Activated T-helper 1 cell treated with anti-CD3 and anti-CD28 coated beads, Interleukin-12 subunit alpha, Interleukin-12 subunit beta, Interleukin-2, Interleukin-4 antibody, amounts not matched to agents 30 ng/mL and 10 ng/mL and 1 ng/mL, durations not matched to agents 14 hours and 24 hours and 36 hours (primary cell): ENCODE results near the gene CDC14A. TPM values are rescaled to one million over a fixed set of nuclear protein-coding genes. Genes with fewer than 3 reads are reported as not detected.
"Not testable (repeated sequence)": the region's sequence is repeated elsewhere in the genome, so short reads cannot be mapped to it uniquely, and the experiment has no call there.

Source experiments
- DNase-seq: peaks from one replicate; pipeline ENCODE4 v3.0.0; 2021; ENCODE audit warnings: low spot score
- H3K27ac Mint-ChIP-seq: one replicate; pipeline ENCODE4 v1.8.0; 2021; ENCODE audit warnings: mild to moderate bottlenecking, mixed read lengths
- H3K27me3 Mint-ChIP-seq: one replicate; pipeline ENCODE4 v1.8.0; 2022; ENCODE audit warnings: mild to moderate bottlenecking, moderate library complexity, mixed read lengths; ENCODE audit not compliant: insufficient read depth
- H3K36me3 Mint-ChIP-seq: one replicate; pipeline ENCODE4 v1.8.0; 2021; ENCODE audit warnings: low read depth, mixed read lengths
- H3K4me1 Mint-ChIP-seq: one replicate; pipeline ENCODE4 v1.8.0; 2021; ENCODE audit warnings: low read depth, mixed read lengths
- H3K4me3 Mint-ChIP-seq: one replicate; pipeline ENCODE4 v1.8.0; 2021; ENCODE audit warnings: mild to moderate bottlenecking, moderate library complexity, mixed read lengths
- H3K9me3 Mint-ChIP-seq: one replicate; pipeline ENCODE4 v1.8.0; 2021; ENCODE audit warnings: mixed read lengths
- intact Hi-C: fragments of 100-400 bp; cut with micrococcal nuclease; formaldehyde crosslinking; loops from one replicate; pipeline ENCODE4 v1.15.1; 2024
- total RNA-seq: library from RNA; stranded (reverse); gene quantifications from 2 replicates; pipeline ENCODE4 v1.2.3, GENCODE V29; 2022

Gene CDC14A
- total RNA-seq, 1 donor from 2014 or later = 11.2 TPM

DNA sequence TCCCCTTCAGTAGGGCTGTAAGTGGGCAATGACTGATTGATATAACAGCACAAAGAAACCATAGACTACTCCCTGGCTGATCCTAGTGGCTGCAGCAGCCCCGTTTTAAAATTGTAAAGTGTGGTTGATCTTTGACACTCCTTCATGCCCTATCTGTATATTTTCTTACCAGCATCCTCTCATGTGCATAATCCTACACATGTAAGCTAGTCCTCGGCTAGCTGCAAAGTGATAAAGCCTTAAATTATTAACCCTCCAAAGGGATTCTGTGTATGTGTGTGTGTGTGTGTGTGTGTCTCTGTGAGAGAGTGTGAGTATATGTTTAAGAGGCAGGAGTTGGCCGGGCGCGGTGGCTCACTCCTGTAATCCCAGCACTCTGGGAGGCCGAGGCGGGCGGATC, 30.8 kb upstream of the CDC14A start:
- no peak overlapping the region for H3K4me3 Mint-ChIP-seq
- intact Hi-C loops = no loop called here
- DNase-seq = no peak
- peaks cover 25% of the 10 kb centered on the region for H3K9me3 Mint-ChIP-seq
- peaks cover 7% of the 10 kb centered on the region for H3K36me3 Mint-ChIP-seq
- H3K27ac Mint-ChIP-seq = no peak overlapping the region
- peaks cover 10% of the 10 kb centered on the region for H3K4me1 Mint-ChIP-seq
- H3K27me3 Mint-ChIP-seq = peaks cover 2% of the 10 kb centered on the region

DNA sequence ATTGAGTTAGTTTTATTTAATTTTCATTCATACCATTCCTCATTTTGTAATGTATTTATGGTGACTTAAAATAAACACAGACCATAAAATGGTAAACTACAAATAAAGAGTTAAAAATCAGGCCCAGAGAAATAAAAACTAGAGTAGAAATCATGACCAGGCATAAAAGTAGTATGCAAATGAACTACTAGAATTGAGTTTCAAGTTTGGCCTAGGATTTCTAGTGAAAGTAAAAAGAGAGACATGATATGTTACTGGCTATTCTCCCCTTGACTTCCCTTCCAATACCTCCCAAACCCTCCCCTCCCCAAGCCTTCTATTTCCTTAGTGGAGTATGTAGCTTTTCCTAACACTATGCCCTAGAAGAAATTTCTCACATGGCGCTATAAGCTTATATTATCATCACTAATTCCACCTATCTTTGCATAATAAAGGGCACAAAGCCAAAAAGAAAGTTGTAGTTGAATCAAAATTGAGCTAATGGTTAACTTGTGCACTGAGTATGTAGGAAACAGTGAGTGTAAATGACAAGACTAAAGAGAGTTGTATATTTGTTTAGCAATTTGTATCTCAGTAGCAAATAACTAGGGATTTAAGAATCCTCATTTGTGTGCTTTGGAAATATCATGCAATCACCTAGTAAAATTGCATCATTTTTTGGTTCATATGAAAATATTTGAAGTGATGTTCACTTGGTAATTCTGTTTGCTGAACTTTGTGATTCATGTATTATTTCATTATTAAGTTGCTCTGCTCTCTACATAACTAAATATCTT, 29.7 kb upstream of the CDC14A start:
- no peak for DNase-seq
- intact Hi-C loops = no loop called here
- H3K27me3 Mint-ChIP-seq = peaks cover 2% of the 10 kb centered on the region
- no peak overlapping the region for H3K27ac Mint-ChIP-seq
- peaks cover 10% of the 10 kb centered on the region for H3K4me1 Mint-ChIP-seq
- H3K36me3 Mint-ChIP-seq = peaks cover 7% of the 10 kb centered on the region
- peaks cover 16% of the 10 kb centered on the region for H3K9me3 Mint-ChIP-seq
- no peak overlapping the region for H3K4me3 Mint-ChIP-seq

DNA sequence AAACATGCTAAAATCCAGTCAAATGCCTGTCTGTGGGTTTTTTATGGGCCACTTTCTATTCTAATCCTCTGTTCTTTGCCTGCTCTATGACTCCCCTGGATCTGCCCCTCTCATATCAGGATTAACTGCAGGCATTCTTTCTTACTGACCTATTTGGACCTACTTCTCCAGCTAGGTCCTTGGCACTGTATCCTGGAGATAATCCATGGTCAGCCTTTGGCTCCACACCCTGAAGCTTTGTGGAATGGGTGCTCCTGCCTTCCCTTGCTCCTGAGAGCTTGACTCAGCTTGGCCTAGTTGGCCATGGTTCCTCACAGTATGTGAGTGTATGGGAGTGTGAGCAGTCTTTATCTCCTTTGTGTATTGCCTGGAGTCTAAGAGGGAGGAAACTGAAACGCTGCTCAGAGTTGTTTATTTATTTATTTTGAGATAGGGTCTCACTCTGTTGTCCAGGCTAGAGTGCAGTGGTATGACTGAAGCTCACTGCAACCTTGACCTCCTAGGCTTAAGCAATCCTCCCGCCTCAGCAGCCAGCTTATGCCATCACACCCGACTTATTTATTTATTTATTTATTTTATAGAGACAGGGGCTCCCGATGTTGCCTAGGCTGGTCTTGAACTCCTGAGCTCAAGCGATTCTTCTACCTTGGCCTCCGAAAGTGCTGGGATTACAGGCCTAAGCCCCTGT, 28.7 kb upstream of the CDC14A start:
- H3K4me1 Mint-ChIP-seq = peaks cover 10% of the 10 kb centered on the region
- no peak overlapping the region for H3K4me3 Mint-ChIP-seq
- H3K9me3 Mint-ChIP-seq = peaks cover 14% of the 10 kb centered on the region
- intact Hi-C loops = no loop called here
- H3K27me3 Mint-ChIP-seq = peaks cover 4% of the 10 kb centered on the region
- peaks cover 7% of the 10 kb centered on the region for H3K36me3 Mint-ChIP-seq
- no peak overlapping the region for H3K27ac Mint-ChIP-seq
- no peak for DNase-seq

DNA sequence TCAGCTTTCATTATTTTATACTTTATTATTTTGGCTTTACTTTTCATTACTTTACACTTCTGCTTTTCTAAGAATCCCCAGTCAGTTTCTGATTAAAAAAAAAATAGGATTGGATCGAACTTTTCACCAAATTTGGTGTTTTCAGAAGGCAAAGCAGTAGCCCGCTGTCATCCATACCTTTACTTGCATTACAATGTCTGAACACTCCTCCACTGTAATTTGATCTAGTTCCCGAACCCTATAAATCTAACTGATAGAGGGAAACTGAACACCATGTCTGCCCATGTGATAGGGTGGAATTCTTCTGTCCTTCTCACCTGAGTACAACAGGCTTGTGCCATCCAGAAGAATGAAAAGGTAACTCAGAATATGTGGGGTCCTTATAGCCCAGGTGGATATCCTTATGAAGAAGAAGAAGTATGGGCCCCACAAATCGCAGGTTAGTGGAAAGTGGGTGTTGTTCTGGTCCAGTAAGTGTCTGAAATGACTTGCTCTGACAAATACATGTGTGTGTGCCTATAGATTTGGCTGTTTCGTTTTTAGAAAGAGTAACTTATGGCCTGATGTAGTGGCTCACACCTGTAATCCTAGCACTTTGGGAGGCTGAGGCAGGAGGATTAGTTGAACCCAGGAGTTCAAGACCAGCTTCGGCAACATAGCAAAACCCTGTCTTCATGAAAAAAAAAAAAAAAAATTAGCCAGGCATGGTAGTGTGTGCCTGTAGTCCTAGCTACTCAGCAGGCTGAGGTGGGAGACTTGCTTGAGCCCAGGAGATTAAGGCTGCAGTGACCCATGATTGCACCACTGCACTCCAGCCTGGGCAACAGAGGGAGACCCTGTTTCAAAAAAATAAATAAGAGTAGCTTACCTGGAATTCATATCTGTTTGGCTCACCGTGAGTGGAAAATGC, 26.6 kb upstream of the CDC14A start:
- H3K9me3 Mint-ChIP-seq = peaks cover 6% of the 10 kb centered on the region
- intact Hi-C loops = no loop called here
- no peak for DNase-seq
- no peak overlapping the region for H3K27ac Mint-ChIP-seq
- H3K4me1 Mint-ChIP-seq = peaks cover 10% of the 10 kb centered on the region
- peaks cover 2% of the 10 kb centered on the region for H3K36me3 Mint-ChIP-seq
- H3K4me3 Mint-ChIP-seq = no peak overlapping the region
- peaks cover 5% of the 10 kb centered on the region for H3K27me3 Mint-ChIP-seq

DNA sequence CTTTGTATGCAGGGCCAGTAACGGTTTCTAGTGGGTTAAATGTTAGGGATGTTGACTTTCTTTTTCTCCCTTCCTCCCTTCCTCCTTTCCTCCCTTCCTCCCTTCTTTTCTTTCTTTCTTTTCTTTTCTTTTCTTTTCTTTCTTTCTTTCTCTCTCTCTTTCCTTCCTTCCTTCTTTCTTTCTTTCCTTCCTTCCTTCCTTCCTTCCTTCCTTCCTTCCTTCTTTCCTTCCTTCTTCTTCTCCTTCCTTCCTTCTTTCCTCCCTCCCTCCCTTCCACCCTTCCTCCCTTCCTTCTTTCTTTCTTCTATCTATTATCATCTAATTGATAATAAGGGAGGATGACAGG, 26.0 kb upstream of the CDC14A start:
- H3K36me3 Mint-ChIP-seq, H3K9me3 Mint-ChIP-seq, DNase-seq, intact Hi-C loops, H3K4me3 Mint-ChIP-seq, H3K27ac Mint-ChIP-seq, H3K4me1 Mint-ChIP-seq, H3K27me3 Mint-ChIP-seq: not testable (repeated sequence)

DNA sequence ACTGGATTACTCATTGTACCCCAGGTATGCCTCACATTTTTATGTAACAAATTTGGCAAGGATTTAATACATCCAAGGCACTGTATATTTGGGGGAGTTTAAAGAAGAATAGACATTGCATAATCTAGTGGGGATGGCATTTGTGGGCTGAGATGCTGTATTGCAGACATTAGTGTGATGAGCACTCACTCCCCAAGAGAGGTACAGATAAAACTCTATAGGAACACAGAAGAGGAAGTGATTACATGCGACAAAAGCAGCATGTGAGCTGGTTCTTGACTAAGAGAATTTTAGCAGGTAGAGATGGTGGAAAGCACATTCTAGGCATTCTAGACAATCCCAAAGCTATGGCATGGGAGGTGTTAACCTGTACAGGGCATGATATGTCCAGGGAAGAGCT, 24.2 kb upstream of the CDC14A start:
- intact Hi-C loops = no loop called here
- Mint-ChIP-seq H3K27ac (no peak overlapping the region), H3K27me3 (peaks cover 8% of the 10 kb centered on the region), H3K36me3 (no peaks in the 10 kb centered on the region), H3K9me3 (no peaks in the 10 kb centered on the region), H3K4me1 (peaks cover under 1% of the 10 kb centered on the region), H3K4me3 (no peak overlapping the region)
- no peak for DNase-seq

DNA sequence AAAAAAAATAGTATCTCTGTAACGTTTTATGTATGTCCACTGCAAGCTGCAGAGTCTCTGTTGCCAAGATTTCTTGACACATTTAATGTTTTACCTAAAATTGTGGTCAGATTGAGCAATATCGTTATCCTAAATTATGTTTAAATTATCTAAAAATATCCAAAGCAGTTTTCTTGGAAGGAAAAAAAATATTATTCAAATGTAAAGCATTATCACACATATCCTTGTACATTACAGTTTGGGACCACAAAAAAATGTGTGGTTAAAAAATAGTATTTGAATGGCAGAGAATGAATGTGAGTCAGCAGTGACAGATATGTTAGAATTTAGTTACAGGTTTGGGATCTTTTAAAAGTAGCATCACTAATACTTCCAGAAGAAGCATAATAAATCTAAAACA, 21.2 kb upstream of the CDC14A start:
- intact Hi-C loops, H3K27ac Mint-ChIP-seq, DNase-seq, H3K36me3 Mint-ChIP-seq, H3K9me3 Mint-ChIP-seq, H3K27me3 Mint-ChIP-seq, H3K4me3 Mint-ChIP-seq, H3K4me1 Mint-ChIP-seq: not testable (repeated sequence)

DNA sequence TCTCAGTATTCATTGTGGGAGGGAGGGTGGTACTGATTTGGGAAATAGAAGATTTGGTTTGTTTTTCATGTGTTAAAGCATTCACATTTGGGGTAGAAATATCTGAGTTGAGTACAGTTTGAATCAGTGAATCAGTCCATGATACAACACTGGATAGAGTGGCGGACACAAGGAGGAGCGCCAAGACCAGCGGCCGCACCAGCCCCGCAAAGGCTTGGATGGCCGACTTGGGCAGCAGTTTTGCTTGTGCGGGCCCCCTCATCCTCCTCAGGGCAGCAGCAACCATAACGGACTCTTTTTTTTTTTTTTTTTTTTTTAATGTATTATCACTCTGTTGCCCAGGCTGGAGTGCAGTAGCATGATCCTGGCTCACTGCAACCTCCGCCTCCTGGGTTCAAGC, 20.0 kb upstream of the CDC14A start:
- Mint-ChIP-seq H3K27ac (no peak overlapping the region), H3K36me3 (no peaks in the 10 kb centered on the region), H3K27me3 (peaks cover 8% of the 10 kb centered on the region), H3K9me3 (no peaks in the 10 kb centered on the region), H3K4me3 (no peak overlapping the region), H3K4me1 (no peaks in the 10 kb centered on the region)
- intact Hi-C loops = no loop called here
- DNase-seq = no peak

DNA sequence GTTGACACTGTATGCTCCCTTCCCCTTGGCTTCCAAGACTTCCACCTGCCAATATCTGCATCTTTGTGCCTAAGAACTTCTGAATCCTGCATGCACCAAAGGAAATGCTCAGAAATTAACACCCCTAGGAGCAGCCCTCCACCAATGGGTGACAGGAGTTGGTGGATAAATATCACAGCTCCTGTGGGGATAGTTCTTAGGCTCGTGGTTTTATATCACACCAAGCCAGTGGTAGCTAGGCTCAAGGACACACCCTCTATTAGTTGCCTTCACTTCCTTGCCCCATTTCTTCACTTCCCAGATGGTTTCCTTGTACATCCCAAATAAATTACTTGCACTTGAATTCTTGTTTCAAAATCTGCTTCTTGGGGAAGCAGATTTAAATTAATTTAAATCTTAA, 16.9 kb upstream of the CDC14A start:
- Mint-ChIP-seq H3K4me3 (no peak overlapping the region), H3K4me1 (no peaks in the 10 kb centered on the region), H3K36me3 (no peaks in the 10 kb centered on the region), H3K27ac (no peak overlapping the region), H3K9me3 (no peaks in the 10 kb centered on the region), H3K27me3 (peaks cover 9% of the 10 kb centered on the region)
- intact Hi-C loops = no loop called here
- no peak for DNase-seq

DNA sequence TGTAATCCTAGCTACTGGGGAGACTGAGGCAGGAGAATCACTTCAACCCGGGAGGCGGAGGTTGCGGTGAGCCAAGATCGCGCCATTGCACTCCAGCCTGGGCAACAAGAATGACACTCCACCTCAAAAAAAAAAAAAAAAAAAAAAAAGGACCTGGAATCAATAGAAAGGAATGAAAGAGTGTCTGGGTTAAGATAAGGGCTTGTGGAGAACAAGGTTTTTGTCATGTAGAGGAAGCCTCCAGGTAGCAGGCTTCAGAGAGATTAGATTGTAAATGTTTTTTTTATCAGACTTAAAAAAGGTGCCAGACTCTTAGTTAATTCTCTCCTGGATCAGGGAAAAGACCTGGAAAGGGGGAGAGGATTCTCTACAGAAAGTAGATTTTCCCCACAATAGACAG, 14.4 kb upstream of the CDC14A start:
- H3K4me1 Mint-ChIP-seq, intact Hi-C loops, H3K36me3 Mint-ChIP-seq, H3K9me3 Mint-ChIP-seq, H3K4me3 Mint-ChIP-seq, H3K27ac Mint-ChIP-seq, DNase-seq, H3K27me3 Mint-ChIP-seq: not testable (repeated sequence)

DNA sequence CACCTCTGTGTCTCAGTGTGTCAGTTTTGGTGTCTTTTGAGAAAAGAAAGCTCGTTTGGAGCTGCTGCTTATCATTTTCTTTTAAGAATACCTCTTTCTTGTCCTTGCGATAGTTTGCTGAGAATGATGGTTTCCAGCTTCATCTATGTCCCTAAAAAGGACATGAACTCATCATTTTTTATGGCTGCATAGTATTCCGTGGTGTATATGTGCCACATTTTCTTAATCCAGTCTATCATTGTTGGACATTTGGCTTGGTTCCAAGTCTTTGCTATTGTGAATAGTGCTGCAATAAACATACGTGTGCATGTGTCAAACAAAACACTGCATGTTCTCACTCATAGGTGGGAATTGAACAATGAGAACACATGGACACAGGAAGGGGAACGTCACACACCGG, 12.6 kb upstream of the CDC14A start:
- not testable (repeated sequence) for H3K9me3 Mint-ChIP-seq, H3K27me3 Mint-ChIP-seq, H3K4me3 Mint-ChIP-seq, H3K36me3 Mint-ChIP-seq, DNase-seq, H3K4me1 Mint-ChIP-seq, H3K27ac Mint-ChIP-seq
- intact Hi-C loops = loop anchor here (5.0 kb wide), 1 partner anchor 32 kb away; no protein-coding TSS in a partner anchor

DNA sequence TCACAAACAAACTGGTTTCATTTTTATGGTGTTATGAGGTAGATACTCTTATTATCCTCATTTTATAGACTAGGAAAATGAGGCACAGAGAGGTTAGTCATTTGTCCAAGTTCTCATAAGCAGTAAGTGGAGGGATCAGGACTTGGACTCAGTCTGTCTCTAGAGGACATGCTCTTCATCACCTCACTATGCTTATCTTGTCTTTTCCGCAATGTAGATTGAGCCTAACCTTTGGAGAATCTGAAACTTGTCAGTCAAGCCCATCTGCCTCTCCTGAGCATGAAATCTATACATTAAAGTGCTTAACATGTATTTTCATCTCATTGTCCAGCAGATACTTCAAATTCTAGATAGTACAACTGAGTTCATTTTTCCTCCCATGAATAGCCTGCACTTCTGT, 11.8 kb upstream of the CDC14A start:
- Mint-ChIP-seq H3K4me1 (no peaks in the 10 kb centered on the region), H3K4me3 (no peak overlapping the region), H3K27ac (no peak overlapping the region), H3K27me3 (peaks cover 10% of the 10 kb centered on the region), H3K9me3 (no peaks in the 10 kb centered on the region), H3K36me3 (no peaks in the 10 kb centered on the region)
- no peak for DNase-seq
- intact Hi-C loops = loop anchor here (5.0 kb wide), 1 partner anchor 33 kb away; no protein-coding TSS in a partner anchor

DNA sequence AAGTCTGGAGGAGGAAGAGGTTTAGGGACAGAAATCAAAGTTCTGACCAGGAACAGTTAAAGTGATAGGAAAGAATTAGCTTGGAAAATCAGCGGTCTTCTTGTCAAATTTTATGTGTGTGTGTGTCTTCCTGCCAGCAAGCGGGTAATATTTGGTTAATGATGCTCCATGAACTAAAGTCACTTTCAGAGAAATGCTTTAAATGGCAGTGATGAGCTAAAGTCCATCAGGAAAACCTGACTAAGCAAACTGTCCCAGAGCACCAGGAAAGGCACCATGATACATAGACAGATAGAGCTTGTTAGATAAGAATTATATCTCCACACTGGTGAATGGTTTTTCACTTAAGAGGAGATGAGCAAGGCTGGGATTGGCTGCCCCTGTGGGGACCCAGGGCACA, 10.0 kb upstream of the CDC14A start:
- H3K9me3 Mint-ChIP-seq = no peaks in the 10 kb centered on the region
- DNase-seq = no peak
- peaks cover 7% of the 10 kb centered on the region for H3K27me3 Mint-ChIP-seq
- no peaks in the 10 kb centered on the region for H3K36me3 Mint-ChIP-seq
- H3K4me3 Mint-ChIP-seq = no peak overlapping the region
- intact Hi-C loops = loop anchor here (5.0 kb wide), 1 partner anchor 35 kb away; no protein-coding TSS in a partner anchor
- H3K27ac Mint-ChIP-seq = no peak overlapping the region
- H3K4me1 Mint-ChIP-seq = no peaks in the 10 kb centered on the region
